Measurements from ENCODE around the gene PAK4.

PAK4 gene

DNA sequence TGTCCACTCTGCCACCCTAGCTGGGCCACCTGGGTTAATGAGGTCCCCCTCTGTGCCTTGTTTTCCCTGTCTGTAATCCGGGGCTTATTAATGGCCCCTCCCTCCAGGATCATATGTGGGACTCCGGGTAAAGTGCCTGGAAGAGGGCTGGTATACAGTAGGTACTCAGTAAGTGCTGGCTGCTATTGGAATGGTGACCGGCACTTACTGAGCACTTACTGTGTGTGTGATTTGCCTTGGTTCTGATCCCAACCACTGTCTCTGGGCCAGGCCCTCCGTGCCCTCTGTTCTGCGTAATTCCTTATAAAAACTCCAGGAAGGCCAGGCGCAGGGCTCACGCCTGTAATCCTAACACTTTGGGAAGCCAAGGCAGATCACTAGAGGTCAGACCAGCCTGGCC is 40.3 kb downstream of the PAK4 start:
- TF ChIP-seq ZBTB7A (IDR thresholded peaks at IDR 0.05; ENCODE audit: low read depth) (no peak), YY1 (IDR thresholded peaks at IDR 0.05; ENCODE audit: low read depth) (no peak), TAF1 (IDR thresholded peaks at IDR 0.05; ENCODE audit: low read depth) (no peak), FOXM1 (IDR thresholded peaks at IDR 0.05; ENCODE audit: borderline replicate concordance, low read depth) (no peak), RAD21 (IDR thresholded peaks at IDR 0.05; ENCODE audit: low read depth) (no peak), EP300 (IDR thresholded peaks at IDR 0.05; ENCODE audit: borderline replicate concordance) (no peak), CEBPB (IDR thresholded peaks at IDR 0.05) (no peak), EGR1 (IDR thresholded peaks at IDR 0.05) (no peak), TCF12 (IDR thresholded peaks at IDR 0.05; ENCODE audit: low read depth) (no peak)
- TF ChIP-seq, protein P1, sequence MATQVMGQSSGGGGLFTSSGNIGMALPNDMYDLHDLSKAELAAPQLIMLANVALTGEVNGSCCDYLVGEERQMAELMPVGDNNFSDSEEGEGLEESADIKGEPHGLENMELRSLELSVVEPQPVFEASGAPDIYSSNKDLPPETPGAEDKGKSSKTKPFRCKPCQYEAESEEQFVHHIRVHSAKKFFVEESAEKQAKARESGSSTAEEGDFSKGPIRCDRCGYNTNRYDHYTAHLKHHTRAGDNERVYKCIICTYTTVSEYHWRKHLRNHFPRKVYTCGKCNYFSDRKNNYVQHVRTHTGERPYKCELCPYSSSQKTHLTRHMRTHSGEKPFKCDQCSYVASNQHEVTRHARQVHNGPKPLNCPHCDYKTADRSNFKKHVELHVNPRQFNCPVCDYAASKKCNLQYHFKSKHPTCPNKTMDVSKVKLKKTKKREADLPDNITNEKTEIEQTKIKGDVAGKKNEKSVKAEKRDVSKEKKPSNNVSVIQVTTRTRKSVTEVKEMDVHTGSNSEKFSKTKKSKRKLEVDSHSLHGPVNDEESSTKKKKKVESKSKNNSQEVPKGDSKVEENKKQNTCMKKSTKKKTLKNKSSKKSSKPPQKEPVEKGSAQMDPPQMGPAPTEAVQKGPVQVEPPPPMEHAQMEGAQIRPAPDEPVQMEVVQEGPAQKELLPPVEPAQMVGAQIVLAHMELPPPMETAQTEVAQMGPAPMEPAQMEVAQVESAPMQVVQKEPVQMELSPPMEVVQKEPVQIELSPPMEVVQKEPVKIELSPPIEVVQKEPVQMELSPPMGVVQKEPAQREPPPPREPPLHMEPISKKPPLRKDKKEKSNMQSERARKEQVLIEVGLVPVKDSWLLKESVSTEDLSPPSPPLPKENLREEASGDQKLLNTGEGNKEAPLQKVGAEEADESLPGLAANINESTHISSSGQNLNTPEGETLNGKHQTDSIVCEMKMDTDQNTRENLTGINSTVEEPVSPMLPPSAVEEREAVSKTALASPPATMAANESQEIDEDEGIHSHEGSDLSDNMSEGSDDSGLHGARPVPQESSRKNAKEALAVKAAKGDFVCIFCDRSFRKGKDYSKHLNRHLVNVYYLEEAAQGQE (IDR thresholded peaks at IDR 0.05; ENCODE audit: low read depth), result no peak
- TF ChIP-seq, protein P2, sequence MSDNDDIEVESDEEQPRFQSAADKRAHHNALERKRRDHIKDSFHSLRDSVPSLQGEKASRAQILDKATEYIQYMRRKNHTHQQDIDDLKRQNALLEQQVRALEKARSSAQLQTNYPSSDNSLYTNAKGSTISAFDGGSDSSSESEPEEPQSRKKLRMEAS (IDR thresholded peaks at IDR 0.05), result no peak
- TF ChIP-seq, protein P3, sequence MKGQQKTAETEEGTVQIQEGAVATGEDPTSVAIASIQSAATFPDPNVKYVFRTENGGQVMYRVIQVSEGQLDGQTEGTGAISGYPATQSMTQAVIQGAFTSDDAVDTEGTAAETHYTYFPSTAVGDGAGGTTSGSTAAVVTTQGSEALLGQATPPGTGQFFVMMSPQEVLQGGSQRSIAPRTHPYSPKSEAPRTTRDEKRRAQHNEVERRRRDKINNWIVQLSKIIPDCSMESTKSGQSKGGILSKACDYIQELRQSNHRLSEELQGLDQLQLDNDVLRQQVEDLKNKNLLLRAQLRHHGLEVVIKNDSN (IDR thresholded peaks at IDR 0.05), result no peak

DNA sequence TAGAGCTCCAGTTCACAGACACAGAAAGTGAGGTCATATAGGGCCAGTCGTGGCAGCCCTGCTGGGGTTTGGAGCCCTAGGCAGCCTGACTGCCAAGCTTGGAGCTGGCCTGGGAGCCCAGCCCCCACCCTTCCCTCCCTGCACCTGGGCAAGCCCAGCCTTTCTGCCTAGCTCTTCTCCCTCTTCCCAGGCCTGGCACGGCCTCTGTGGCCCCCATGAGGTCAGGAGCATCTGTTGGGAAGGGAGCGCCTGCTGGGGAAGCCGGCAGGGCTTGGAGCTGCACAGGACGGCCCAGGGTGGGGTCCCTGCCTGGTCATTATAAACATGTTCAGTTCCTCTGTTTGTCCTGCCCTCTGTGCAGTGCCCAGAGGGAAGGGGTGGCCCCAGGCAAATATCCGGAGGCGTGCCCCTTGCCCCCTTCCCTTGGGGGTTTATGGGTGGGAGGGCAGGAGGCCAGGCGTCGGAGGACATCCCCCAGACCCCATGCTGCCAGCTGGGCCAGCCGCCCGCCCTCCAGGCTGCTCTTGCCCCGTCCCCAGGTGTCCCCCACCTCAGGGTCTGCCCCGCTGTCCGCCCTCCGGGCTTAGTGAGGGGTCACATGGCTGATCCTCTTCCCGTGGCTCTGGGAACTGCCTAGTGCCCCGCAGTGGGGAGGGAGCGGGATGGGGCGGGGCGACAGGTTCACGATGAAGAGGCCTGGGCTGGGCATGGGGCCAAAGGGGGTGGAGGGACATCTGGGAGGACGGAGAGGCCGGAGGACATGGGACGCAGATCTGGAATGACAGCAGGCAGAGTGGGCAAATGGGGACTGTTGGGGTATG is 41.2 kb downstream of the PAK4 start:
- TF ChIP-seq CEBPB (IDR thresholded peaks at IDR 0.05) (no peak), TCF12 (IDR thresholded peaks at IDR 0.05; ENCODE audit: low read depth) (no peak), ZBTB7A (IDR thresholded peaks at IDR 0.05; ENCODE audit: low read depth) (peak; percentile 77), CREB1 (IDR thresholded peaks at IDR 0.05; ENCODE audit: low read depth) (no peak), NFIC (IDR thresholded peaks at IDR 0.05) (peak; percentile 64), YY1 (IDR thresholded peaks at IDR 0.05; ENCODE audit: low read depth) (no peak)
- TF ChIP-seq, protein P1 (IDR thresholded peaks at IDR 0.05; ENCODE audit: low read depth), result no peak
- TF ChIP-seq, protein P3 (IDR thresholded peaks at IDR 0.05), result peak; percentile 65; the same call in 1 of the 2 replicates

DNA sequence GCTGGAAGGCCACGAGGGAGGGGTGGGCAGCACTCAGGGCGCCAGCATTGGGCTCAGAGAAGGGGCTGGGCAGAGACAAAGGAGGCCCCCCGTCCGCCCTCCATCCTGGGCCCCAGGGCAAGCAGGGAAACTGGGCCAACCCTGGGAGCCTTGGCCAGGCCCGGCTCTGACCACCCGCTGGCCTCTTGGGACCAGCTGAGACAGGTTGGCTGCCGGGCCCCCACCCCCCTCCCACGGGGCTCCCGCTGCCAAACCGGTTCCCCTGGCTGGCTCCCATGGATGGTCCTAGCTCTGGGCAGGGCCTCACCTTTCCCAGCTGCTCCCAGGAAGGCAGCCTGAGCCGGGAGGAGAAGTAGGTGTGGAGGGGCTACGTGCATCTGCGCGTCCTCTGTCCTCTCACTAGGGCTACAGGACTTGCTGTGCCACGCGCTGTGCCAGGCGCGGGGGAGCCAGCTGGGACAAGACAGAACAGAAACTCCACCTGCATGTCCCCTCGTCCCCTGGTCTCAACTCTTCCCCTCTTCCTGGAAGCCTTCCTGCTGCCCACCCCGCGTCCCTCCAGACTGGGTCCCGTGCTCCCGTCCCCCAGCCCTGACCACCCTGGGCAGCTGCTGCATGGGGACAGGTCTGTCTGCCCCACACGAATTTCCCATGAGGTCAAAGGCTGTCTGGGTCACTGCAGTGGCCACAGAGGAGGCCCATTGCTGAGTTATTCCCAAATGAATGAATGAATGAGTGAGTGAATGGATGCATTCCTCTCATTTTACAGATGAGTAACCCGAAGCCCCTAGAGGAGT is 42.1 kb downstream of the PAK4 start:
- TF ChIP-seq, protein P1 (IDR thresholded peaks at IDR 0.05; ENCODE audit: low read depth), result no peak
- TF ChIP-seq TEAD4 (IDR thresholded peaks at IDR 0.05), result peak; percentile 66
- peak; percentile 59; the same call in 1 of the 2 replicates for TF ChIP-seq YY1 (IDR thresholded peaks at IDR 0.05; ENCODE audit: low read depth)
- TF ChIP-seq ZBTB7A (IDR thresholded peaks at IDR 0.05; ENCODE audit: low read depth), result peak; percentile 50
- peak; percentile 75 for TF ChIP-seq EP300 (IDR thresholded peaks at IDR 0.05; ENCODE audit: borderline replicate concordance)
- no peak for TF ChIP-seq CREB1 (IDR thresholded peaks at IDR 0.05; ENCODE audit: low read depth)
- TF ChIP-seq, protein P3 (IDR thresholded peaks at IDR 0.05), result peak; percentile 64
- TF ChIP-seq TCF12 (IDR thresholded peaks at IDR 0.05; ENCODE audit: low read depth), result peak; percentile 90
- TF ChIP-seq FOXM1 (IDR thresholded peaks at IDR 0.05; ENCODE audit: borderline replicate concordance, low read depth), result peak; percentile 42; the same call in 1 of the 2 replicates
- TF ChIP-seq CEBPB (IDR thresholded peaks at IDR 0.05), result no peak; the same call in 1 of the 2 replicates
- peak; percentile 59; the same call in 1 of the 2 replicates for TF ChIP-seq EGR1 (IDR thresholded peaks at IDR 0.05)
- no peak; the same call in 1 of the 2 replicates for TF ChIP-seq TAF1 (IDR thresholded peaks at IDR 0.05; ENCODE audit: low read depth)
- TF ChIP-seq NFIC (IDR thresholded peaks at IDR 0.05), result peak; percentile 71
- peak; percentile 20; the same call in 1 of the 2 replicates for TF ChIP-seq RAD21 (IDR thresholded peaks at IDR 0.05; ENCODE audit: low read depth)
- TF ChIP-seq, protein P2 (IDR thresholded peaks at IDR 0.05), result peak; percentile 77
